WTC11 (cell line): ENCODE results near the gene UGT2B28. TPM values are rescaled to one million over a fixed set of nuclear protein-coding genes. Genes with fewer than 3 reads are reported as not detected.
"Not testable (repeated sequence)": the region's sequence is repeated elsewhere in the genome, so short reads cannot be mapped to it uniquely, and the experiment has no call there.

Experiments used
- ATAC-seq: fragments of 200-7000 bp; cut with Tn5 transposase; 2 replicates; pipeline ENCODE4 v1.10.0; 2021; ENCODE audit warnings: mild to moderate bottlenecking, moderate library complexity
- CTCF ChIA-PET: fragments of 300-600 bp; sonication (Branson Sonifier 250); formaldehyde crosslinking; loops from one replicate; lab custom pipeline; 2021; ENCODE audit warnings: antibody characterized with exemption; lab: Charles Lee
- POLR2A ChIA-PET: fragments of 350-600 bp; sonication (Branson Sonifier 250); formaldehyde crosslinking; loops from one replicate; lab custom pipeline; 2021; ENCODE audit warnings: antibody characterized with exemption; lab: Charles Lee
- DNase-seq: peaks from one replicate; pipeline ENCODE4 v3.0.0; 2021; ENCODE audit warnings: low spot score
- H3K27ac Mint-ChIP-seq: 2 replicates; pipeline ENCODE4 v1.8.0; 2021; ENCODE audit warnings: mixed read lengths
- H3K27me3 Mint-ChIP-seq: 2 replicates; pipeline ENCODE4 v1.8.0; 2021; ENCODE audit warnings: low read depth, mild to moderate bottlenecking, moderate library complexity, mixed read lengths
- H3K36me3 Mint-ChIP-seq: 2 replicates; pipeline ENCODE4 v1.8.0; 2021; ENCODE audit warnings: mixed read lengths
- H3K4me1 Mint-ChIP-seq: 2 replicates; pipeline ENCODE4 v1.8.0; 2022; ENCODE audit warnings: mixed read lengths
- H3K4me3 Mint-ChIP-seq: 2 replicates; pipeline ENCODE4 v1.8.0; 2021; ENCODE audit warnings: mild to moderate bottlenecking, moderate library complexity, mixed read lengths
- H3K9me3 Mint-ChIP-seq: 2 replicates; pipeline ENCODE4 v1.8.0; 2021; ENCODE audit warnings: mixed read lengths
- AFF4 ChIP-seq: sonication (generic); formaldehyde crosslinking; IDR thresholded peaks from 2 replicates; pipeline ENCODE4 v1.8.1; 2023; ENCODE audit warnings: mild to moderate bottlenecking, missing genetic modification reagents, borderline replicate concordance
- ATF1 ChIP-seq: sonication (generic); formaldehyde crosslinking; IDR thresholded peaks from 2 replicates; pipeline ENCODE4 v1.8.1; 2023; ENCODE audit warnings: mild to moderate bottlenecking, moderate library complexity, missing genetic modification reagents
- ETV6 ChIP-seq: sonication (generic); formaldehyde crosslinking; IDR thresholded peaks from 2 replicates; pipeline ENCODE4 v1.8.1; 2022; ENCODE audit warnings: mild to moderate bottlenecking, missing genetic modification reagents
- FOXP1 ChIP-seq: sonication (generic); formaldehyde crosslinking; IDR thresholded peaks from 2 replicates; pipeline ENCODE4 v1.8.0; 2022; ENCODE audit warnings: missing genetic modification reagents, mild to moderate bottlenecking, moderate library complexity, borderline replicate concordance
- IRF2 ChIP-seq: sonication (generic); formaldehyde crosslinking; IDR thresholded peaks from 2 replicates; pipeline ENCODE4 v1.8.0; 2022; ENCODE audit warnings: low read depth, missing genetic modification reagents, borderline replicate concordance
- NFATC4 ChIP-seq: fragments of 250-450 bp; sonication (Bioruptor Pico); IDR thresholded peaks from 2 replicates; pipeline ENCODE4 v1.9.0; 2021; ENCODE audit warnings: mild to moderate bottlenecking
- NR3C1 ChIP-seq: sonication (generic); formaldehyde crosslinking; conservative IDR thresholded peaks from 2 replicates; pipeline ENCODE4 v1.8.1; 2023; ENCODE audit warnings: low read depth, mild to moderate bottlenecking, missing genetic modification reagents
- PRRX2 ChIP-seq: fragments of 250-450 bp; sonication (Bioruptor Pico); IDR thresholded peaks from 2 replicates; pipeline ENCODE4 v1.8.0; 2021; ENCODE audit warnings: mild to moderate bottlenecking
- RELA ChIP-seq: sonication (generic); formaldehyde crosslinking; IDR thresholded peaks from 2 replicates; pipeline ENCODE4 v1.8.1; 2022; ENCODE audit warnings: missing genetic modification reagents, mild to moderate bottlenecking, borderline replicate concordance
- RORB ChIP-seq: fragments of 250-450 bp; sonication (Bioruptor Pico); IDR thresholded peaks from 2 replicates; pipeline ENCODE4 v1.9.0; 2021; ENCODE audit warnings: mild to moderate bottlenecking
- SOX15 ChIP-seq: fragments of 250-450 bp; sonication (Bioruptor Pico); IDR thresholded peaks from 2 replicates; pipeline ENCODE4 v1.9.0; 2021; ENCODE audit warnings: mild to moderate bottlenecking
- TCF7 ChIP-seq: sonication (generic); formaldehyde crosslinking; IDR thresholded peaks from 2 replicates; pipeline ENCODE4 v1.8.0; 2022; ENCODE audit warnings: mild to moderate bottlenecking, low read depth, missing genetic modification reagents, moderate library complexity
- ZNF396 ChIP-seq: fragments of 250-450 bp; sonication (Bioruptor Pico); IDR thresholded peaks from 2 replicates; pipeline ENCODE4 v1.8.0; 2021; ENCODE audit warnings: mild to moderate bottlenecking, moderate library complexity, borderline replicate concordance
- ZNF423 ChIP-seq: fragments of 250-450 bp; sonication (Bioruptor Pico); IDR thresholded peaks from 2 replicates; pipeline ENCODE4 v2.1.2; 2022; ENCODE audit warnings: mild to moderate bottlenecking, moderate library complexity
- ZNF425 ChIP-seq: fragments of 250-450 bp; sonication (Bioruptor Pico); conservative IDR thresholded peaks from 2 replicates; pipeline ENCODE4 v1.9.0; 2021; ENCODE audit warnings: mild to moderate bottlenecking
- total RNA-seq: library from RNA; stranded (reverse); gene quantifications from 3 replicates; pipeline ENCODE4 v1.2.3, GENCODE V29; 2021
- TF ChIP-seq, protein P1 (sequence below): sonication (generic); formaldehyde crosslinking; IDR thresholded peaks from 2 replicates; pipeline ENCODE4 v1.8.1; 2023; ENCODE audit warnings: mild to moderate bottlenecking, missing genetic modification reagents, moderate library complexity
- TF ChIP-seq, protein P2 (sequence below): fragments of 250-450 bp; sonication (Bioruptor Pico); IDR thresholded peaks from 2 replicates; pipeline ENCODE4 v2.1.2; 2022; ENCODE audit warnings: mild to moderate bottlenecking, moderate library complexity
- TF ChIP-seq, protein P3 (sequence below): sonication (generic); formaldehyde crosslinking; IDR thresholded peaks from 2 replicates; pipeline ENCODE4 v1.8.1; 2022; ENCODE audit warnings: missing genetic modification reagents, borderline replicate concordance

The UGT2B28 gene
- total RNA-seq, 1 experiment from 2014 or later = not detected

- ChIA-PET POLR2A (no interaction called here), CTCF (no interaction called here)
- ATAC-seq = no peak
- no peaks in the 10 kb centered on the region for H3K27me3 Mint-ChIP-seq
- no peak for TF ChIP-seq FOXP1 (CRISPR knock-in tag)
- no peak overlapping the region for H3K27ac Mint-ChIP-seq
- peaks cover 4% of the 10 kb centered on the region; the same call in 1 of the 2 replicates for H3K4me1 Mint-ChIP-seq
- H3K36me3 Mint-ChIP-seq = no peaks in the 10 kb centered on the region
- no peak overlapping the region for H3K4me3 Mint-ChIP-seq
- no peak for DNase-seq
- no peaks in the 10 kb centered on the region for H3K9me3 Mint-ChIP-seq
Measured at GRCh38 chr4:69322055-69322454, 41.8 kb downstream of the UGT2B28 start.

GRCh38 chr4:69323284-69323683 is 43.0 kb downstream of the UGT2B28 start:
- no peak for TF ChIP-seq RORB (CRISPR knock-in tag)
- TF ChIP-seq NR3C1 (CRISPR knock-in tag) = no peak
- no peak for TF ChIP-seq ZNF425
- TF ChIP-seq ZNF396 (CRISPR knock-in tag) = no peak
- no peak for TF ChIP-seq ETV6 (CRISPR knock-in tag)
- no peak for TF ChIP-seq ATF1 (CRISPR knock-in tag)
- no peak for TF ChIP-seq TCF7
- no peak for TF ChIP-seq IRF2 (CRISPR knock-in tag)
- TF ChIP-seq, protein P1, sequence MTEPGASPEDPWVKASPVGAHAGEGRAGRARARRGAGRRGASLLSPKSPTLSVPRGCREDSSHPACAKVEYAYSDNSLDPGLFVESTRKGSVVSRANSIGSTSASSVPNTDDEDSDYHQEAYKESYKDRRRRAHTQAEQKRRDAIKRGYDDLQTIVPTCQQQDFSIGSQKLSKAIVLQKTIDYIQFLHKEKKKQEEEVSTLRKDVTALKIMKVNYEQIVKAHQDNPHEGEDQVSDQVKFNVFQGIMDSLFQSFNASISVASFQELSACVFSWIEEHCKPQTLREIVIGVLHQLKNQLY (CRISPR knock-in tag) = no peak
- TF ChIP-seq, all 79 proteins: peak for 0
- ChIA-PET CTCF (no interaction called here), POLR2A (no interaction called here)
- H3K4me1 Mint-ChIP-seq = peaks cover 4% of the 10 kb centered on the region; the same call in 1 of the 2 replicates
- H3K27me3 Mint-ChIP-seq = no peaks in the 10 kb centered on the region
- DNase-seq (no peak), ATAC-seq (peak; percentile 67)
- no peaks in the 10 kb centered on the region for H3K9me3 Mint-ChIP-seq
- no peak overlapping the region for H3K4me3 Mint-ChIP-seq
- no peaks in the 10 kb centered on the region for H3K36me3 Mint-ChIP-seq
- no peak overlapping the region for H3K27ac Mint-ChIP-seq

DNA sequence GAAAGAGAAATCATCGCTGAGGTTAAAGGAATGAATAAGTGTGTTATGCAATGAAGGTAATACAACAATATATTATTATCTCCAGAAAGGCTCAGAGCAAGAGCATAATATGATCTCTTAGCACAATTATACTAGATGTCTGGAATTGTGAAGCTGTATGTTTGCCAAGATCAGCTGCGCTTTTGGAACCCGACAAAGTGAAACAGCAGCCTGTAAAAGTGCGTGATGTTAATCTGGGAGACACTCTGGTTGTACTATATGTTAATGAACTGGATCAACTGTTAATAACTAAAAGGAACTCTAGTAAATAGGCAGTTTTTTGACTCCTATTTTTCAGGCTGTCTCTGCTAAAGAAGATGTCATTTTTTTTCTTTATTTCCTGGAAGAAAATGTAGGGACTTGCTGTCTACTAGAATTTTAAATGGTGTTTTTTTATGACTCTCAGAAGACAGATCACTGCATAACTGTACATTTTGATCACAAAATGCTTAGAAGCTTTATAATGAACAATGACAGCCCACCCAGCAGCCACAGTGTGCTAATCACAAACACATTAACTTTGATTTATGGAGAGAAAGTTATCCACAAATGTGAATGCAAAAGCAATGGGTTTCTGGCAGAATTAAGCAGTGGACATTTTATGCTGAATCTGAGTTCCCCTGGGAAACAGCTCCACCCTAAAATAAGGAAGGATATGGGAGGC is 50.2 kb downstream of the UGT2B28 start:
- ChIA-PET POLR2A (no interaction called here), CTCF (no interaction called here)
- Mint-ChIP-seq H3K4me3 (no peak overlapping the region), H3K27ac (no peak overlapping the region), H3K36me3 (no peaks in the 10 kb centered on the region), H3K9me3 (no peaks in the 10 kb centered on the region), H3K27me3 (no peaks in the 10 kb centered on the region), H3K4me1 (no peaks in the 10 kb centered on the region)
- DNase-seq (no peak), ATAC-seq (no peak)
- TF ChIP-seq AFF4 (CRISPR knock-in tag) (no peak), RELA (CRISPR knock-in tag) (no peak), SOX15 (CRISPR knock-in tag) (no peak), ZNF423 (CRISPR knock-in tag) (no peak), NFATC4 (no peak), PRRX2 (CRISPR knock-in tag) (no peak)
- TF ChIP-seq, protein P2, sequence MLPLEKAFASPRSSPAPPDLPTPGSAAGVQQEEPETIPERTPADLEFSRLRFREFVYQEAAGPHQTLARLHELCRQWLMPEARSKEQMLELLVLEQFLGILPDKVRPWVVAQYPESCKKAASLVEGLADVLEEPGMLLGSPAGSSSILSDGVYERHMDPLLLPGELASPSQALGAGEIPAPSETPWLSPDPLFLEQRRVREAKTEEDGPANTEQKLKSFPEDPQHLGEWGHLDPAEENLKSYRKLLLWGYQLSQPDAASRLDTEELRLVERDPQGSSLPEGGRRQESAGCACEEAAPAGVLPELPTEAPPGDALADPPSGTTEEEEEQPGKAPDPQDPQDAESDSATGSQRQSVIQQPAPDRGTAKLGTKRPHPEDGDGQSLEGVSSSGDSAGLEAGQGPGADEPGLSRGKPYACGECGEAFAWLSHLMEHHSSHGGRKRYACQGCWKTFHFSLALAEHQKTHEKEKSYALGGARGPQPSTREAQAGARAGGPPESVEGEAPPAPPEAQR = no peak
- TF ChIP-seq, protein P3, sequence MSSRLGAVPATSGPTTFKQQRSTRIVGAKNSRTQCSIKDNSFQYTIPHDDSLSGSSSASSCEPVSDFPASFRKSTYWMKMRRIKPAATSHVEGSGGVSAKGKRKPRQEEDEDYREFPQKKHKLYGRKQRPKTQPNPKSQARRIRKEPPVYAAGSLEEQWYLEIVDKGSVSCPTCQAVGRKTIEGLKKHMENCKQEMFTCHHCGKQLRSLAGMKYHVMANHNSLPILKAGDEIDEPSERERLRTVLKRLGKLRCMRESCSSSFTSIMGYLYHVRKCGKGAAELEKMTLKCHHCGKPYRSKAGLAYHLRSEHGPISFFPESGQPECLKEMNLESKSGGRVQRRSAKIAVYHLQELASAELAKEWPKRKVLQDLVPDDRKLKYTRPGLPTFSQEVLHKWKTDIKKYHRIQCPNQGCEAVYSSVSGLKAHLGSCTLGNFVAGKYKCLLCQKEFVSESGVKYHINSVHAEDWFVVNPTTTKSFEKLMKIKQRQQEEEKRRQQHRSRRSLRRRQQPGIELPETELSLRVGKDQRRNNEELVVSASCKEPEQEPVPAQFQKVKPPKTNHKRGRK (CRISPR knock-in tag) = no peak

DNA sequence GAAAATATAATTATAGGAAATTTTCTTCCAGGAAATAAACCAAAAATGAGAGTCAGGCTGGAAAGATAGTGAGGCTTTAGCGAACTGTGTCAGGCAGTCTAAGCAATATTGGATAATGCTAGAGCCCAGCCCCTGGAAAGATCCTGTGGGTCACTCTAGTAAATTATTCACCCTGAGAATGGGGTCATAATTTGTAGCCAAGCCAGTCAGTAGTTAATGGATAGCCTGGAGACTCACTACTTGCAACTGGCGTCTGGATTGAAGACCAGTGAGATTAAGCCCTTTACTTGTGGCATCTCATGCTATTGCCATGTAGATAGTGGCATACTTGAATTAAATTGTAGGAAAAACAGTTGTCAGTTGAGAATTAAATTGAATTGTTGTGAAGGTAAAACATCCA is 51.0 kb downstream of the UGT2B28 start:
- DNase-seq, H3K9me3 Mint-ChIP-seq, POLR2A ChIA-PET, CTCF ChIA-PET, H3K4me3 Mint-ChIP-seq, H3K27me3 Mint-ChIP-seq, H3K27ac Mint-ChIP-seq, H3K4me1 Mint-ChIP-seq, ATAC-seq, H3K36me3 Mint-ChIP-seq: not testable (repeated sequence)
